HFF-Myc (cell line): Measurements from ENCODE around the gene SCO2.
"Not testable (repeated sequence)": the region's sequence is repeated elsewhere in the genome, so short reads cannot be mapped to it uniquely, and the experiment has no call there.

ENCODE experiments used
- DNase-seq: peaks from one replicate; pipeline ENCODE4 v3.0.0-alpha.2; 2011; ENCODE audit warnings: low read depth; ENCODE audit errors: extremely low read depth
- H3K4me3 ChIP-seq: replicated peaks from 2 replicates; pipeline ENCODE4 v1.5.1; 2011; ENCODE audit warnings: low read depth, mild to moderate bottlenecking, control low read depth, low read length
- CTCF ChIP-seq: IDR thresholded peaks from 2 replicates; pipeline ENCODE4 v1.5.1; 2012; ENCODE audit warnings: mild to moderate bottlenecking, low read depth, low read length, control low read depth; ENCODE audit errors: missing control alignments

Gene SCO2

GRCh38 chr22:50536226-50536625, 10.8 kb upstream of the SCO2 start:
- TF ChIP-seq CTCF, result no peak
- no peak for DNase-seq
- H3K4me3 ChIP-seq, result no peak overlapping the region

- TF ChIP-seq CTCF, result no peak
- DNase-seq, result no peak
- H3K4me3 ChIP-seq, result no peak overlapping the region
These were observed 9.7 kb upstream of the SCO2 start for GRCh38 chr22:50535113-50535512.

- not testable (repeated sequence) for DNase-seq, H3K4me3 ChIP-seq
These were observed 8.7 kb upstream of the SCO2 start for GRCh38 chr22:50533856-50534711.

GRCh38 chr22:50532824-50533796, 7.7 kb upstream of the SCO2 start:
- no peak for TF ChIP-seq CTCF
- H3K4me3 ChIP-seq, result no peak overlapping the region
- DNase-seq, result no peak

GRCh38 chr22:50531962-50532674, 6.7 kb upstream of the SCO2 start:
- DNase-seq, result no peak
- H3K4me3 ChIP-seq, result peak overlapping the region; percentile 43
- TF ChIP-seq CTCF, result no peak

GRCh38 chr22:50531546-50531961, 6.2 kb upstream of the SCO2 start:
- no peak for DNase-seq
- TF ChIP-seq CTCF, result no peak
- peak overlapping the region; percentile 43 for H3K4me3 ChIP-seq
